Stimulated activated CD4-positive, alpha-beta T cell treated with anti-CD3 and anti-CD28 coated beads, Interleukin-15, amount 100 ng/mL, for 24 hours (primary cell): Measurements from ENCODE around the gene ZNF296.

Experiments
- DNase-seq: peaks from one replicate; pipeline ENCODE4 v3.0.0-alpha.2; 2020

ZNF296 gene

DNA sequence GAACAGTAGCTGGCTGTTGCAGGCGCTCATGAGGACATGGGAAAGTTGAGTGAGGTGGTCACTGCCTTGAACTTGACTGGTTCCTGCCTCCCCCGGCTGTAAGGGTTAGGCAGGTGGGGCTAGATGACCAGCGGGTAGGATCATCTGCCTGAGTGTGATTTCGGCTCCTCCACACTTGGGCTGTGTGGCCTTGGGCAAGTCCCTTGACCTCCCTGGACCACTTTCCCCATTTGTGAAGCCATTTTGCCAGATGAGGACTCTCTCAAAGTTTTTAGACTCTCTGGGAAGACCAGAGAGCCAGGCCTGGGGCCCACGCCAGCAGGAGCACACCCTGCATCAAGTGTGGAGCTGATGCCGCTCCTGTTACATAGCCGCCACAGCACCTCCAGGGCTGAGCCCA is 26.2 kb upstream of the ZNF296 start:
- DNase-seq = no peak

DNA sequence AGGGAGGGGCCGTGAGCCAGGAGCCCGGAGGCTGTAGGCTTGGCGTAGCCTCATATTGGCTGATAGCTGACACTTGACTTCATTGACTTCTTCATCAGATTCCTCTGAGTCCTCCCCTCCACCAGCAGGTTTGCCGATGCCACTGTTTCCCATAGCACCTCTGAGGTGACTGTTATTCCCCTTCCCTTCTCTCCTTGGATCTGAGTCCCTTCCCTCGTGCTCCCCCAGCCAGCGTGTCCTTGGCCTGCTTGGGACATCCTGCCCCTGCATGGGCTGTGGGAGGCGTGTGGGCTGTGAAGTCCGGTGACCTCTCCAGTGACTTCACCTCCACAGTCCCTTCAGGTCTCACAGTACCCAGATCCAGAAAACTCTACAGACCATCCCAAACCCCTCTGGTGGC is 25.5 kb upstream of the ZNF296 start:
- no peak for DNase-seq

DNA sequence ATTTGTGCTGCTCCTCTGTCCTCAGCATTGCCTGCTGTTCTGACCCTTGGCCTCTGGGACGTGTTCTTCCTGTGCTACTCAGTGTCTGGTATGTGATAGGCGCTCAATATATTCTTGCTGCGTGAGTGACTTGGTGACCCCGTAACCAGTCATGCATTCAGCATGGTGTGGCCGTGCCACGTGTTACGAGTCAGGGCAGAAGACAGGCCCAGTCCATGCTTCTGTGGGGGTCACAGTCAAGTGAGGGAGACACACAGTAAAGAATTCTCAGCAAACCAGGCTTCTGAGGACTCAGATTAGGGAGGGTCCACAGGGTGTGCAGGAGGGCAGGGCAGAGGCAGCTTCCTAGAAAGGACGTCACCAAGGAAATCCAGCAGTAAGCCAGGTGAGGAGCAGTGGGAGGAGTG is 24.6 kb upstream of the ZNF296 start:
- DNase-seq = no peak

DNA sequence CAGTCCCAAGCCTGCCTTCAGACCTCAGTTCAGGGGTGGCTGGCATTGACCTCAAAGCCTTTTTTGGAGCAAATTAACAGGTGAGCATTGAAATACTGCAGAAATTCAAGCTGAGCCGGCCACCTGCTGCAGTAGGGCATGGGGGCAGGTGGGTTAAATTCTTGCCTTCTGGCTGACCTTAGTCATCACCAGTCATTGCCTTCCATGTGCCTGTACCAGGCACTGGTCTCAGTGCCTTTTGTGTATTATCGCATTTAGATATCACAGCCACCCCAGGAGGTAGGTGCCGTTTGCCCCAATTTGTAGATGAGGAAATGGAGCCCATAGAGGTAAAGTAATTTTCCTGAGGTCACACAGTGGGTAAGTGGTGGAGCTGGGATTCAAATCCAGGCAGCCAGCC is 23.9 kb upstream of the ZNF296 start:
- DNase-seq = no peak

DNA sequence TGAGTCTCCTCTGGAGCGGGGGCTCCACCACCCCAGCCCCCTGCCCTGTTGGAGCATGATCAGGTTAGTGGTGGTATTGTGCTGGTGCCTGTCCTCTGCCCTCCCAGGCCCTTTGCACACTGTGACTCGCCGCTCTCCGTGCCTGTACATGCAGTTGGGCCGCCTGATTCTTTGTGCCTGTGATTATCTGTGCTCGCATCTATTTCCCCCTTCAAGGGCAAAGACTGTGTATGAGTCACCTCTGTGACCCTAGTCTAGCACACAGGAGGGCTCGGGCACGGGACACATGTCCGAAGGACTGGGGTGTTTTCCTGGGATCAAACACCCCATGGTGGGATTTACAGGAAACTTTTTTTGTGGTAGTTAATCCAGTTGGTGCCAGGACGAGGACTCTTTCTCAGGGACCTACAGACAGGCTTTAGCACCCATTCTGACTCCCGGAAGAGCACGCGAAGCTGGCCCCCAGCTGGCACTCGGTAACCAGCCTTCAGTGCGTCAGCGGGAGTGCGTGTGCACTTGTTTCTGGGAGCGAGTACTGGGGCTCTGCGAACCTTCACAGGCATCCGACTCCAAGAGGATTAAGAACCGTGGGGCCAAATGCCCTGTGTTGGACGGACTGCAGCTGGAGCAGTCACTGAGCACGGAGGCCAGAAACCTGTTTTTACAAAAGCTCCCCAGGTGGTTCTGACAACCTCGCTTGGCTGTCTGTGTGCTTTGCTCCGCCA is 23.4 kb upstream of the ZNF296 start:
- DNase-seq = no peak

DNA sequence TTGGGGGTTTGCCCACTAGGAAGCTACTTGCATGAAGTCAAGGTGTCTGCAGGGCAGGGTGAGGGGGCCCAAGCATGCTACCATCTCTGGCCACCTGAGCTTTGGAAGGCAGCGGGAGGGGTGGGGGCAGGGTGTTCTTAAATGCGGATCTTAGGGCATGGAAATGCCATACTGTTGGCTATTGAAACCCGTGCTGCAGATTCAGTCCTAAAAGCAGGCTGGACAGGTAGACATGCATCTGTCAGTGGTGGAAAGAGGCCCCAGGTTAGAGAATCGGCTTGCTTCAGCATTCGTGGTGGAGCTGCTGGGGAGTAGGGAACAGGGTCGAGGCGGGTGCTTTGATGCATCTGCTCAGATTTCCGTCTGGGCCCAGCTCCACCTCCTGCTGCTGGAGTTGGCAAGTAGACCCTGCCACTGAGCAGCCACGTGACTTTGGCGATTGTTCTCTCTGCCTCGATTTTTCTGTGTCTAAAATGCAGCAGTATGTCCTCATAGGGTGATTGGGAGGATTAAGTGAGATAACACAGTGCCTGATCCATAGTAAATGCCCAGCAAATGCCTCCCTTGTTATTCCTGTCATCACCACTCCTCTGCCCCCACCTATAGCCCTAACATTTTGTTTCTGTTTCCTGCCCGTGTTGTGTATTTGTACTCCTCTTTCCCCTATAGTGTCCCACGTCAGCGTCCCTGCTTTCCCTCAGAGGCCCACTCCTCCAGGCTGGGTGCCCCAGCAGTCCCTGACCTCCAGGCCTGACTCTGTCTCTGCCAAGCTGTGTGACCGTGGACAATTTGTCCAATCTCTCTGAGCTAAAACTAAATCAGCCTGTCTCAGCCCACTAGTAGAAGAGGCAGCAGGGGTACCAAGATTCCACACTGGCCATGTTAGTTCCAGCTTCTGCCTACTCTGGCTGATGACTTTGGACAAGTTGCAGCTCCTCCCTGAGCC is 22.5 kb upstream of the ZNF296 start:
- no peak for DNase-seq

DNA sequence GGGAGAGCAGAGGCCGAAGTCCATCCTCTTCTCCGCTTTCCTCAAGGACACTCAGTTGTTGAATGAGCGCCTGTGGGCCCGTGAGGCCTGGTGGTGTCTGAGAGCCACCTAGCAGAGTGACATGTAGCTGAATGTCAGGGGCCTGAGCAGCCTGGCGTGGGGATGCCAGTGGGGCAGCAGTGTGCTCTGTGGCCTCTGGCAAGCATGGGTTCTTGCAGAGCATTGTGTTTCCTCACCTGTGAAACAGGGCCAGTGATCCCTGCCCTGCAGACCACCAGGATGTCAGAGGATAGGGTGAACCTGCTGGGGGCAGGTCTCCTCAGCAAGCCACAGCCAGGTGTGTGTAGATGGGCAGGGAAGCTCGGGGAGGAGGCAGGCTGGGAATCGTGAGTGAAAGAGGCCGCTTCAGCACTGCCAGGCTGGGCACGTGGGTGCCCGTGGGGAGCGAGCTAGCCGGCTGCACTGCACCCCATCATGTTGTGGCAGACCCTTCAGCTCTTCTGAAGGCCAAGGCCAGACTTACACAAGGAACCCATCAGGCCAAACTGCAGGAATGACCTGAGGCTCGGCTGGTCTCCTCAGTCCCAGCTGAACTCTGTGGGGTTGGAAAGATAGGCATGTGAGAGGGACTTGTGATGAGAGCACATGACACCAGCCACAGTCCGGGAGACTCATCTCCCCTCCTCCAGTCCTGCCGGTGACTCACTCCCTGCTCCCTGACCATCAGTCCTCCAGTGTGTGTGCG is 21.7 kb upstream of the ZNF296 start:
- DNase-seq = no peak

DNA sequence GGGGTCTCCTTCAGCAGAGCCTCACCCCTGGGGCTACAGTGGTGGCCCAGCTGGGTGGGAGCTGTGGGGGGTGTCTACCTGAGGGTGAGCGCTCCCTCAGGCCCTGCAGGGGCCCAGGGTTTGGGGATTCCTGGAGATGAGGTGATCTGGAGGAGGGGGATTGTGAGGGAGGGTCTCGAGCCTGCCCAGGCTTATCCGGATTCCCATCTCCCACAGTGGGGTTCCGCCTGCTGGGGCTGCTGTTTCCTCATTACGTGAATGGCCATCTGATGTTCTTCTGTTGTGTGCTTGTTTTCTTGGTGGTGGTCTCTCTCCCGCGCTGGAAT is 21.1 kb upstream of the ZNF296 start:
- DNase-seq = no peak

DNA sequence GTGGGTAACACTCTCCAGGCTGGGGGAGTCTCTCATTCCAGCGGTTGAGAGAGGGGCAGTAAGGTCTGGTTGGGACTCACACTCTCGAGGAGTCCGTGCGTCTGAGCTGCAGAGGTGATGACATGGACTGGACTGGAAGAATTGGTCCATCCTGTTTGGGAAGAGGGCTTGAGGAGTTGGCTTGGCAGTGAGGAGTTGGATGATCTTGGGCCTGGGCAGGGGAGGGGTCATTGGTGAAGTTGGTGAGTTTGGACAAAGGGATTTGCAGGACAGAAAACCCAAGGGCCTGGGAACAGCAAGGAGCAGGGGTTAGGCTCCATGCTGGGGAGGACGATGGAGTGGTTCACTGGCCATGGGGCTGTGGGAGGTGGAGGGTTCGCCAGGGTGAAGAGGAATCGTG is 20.4 kb upstream of the ZNF296 start:
- DNase-seq = no peak

DNA sequence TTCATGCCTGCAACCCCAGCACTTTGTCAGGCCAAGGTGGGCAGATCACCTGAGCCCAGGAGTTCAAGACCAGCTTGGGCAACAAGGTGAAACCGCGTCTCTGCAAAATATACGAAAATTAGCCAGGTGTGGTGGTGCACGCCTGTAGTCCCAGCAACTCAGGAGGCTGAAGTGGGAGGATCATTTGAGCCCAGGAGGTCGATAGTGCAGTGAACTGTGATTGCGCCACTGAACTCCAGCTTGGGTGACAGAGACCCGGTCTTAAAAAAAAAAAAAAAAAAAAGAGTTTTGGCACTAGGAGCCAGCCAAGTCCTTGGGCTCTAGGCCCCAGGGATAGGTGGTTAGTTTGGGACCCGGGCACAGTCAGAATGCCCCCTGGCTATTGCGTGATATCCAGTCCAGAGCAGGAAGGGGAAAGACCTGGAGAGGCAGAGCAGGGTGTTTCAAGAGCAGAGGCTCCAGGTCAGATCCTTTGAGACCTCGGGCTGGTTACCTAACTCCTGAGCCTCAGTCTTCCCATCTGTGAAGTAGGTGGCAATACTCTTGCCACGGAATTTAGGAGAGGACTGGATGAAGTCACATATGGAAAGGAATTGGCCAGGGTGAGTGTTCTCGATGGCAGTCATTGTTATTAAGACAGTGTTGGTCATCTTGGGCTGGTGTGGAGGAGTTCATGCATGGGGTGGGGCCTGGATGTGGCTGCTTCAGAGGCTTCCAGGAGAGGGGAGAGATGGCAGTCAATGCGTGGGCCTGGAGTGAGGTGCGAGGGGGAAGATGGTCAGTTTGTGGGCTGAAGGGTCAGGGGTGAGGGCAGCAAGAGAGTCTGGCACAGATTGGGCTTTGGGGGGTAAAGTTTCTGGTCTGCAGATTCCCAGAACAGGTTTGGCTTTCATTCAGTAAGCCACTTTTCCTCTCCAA is 19.5 kb upstream of the ZNF296 start:
- DNase-seq = no peak

DNA sequence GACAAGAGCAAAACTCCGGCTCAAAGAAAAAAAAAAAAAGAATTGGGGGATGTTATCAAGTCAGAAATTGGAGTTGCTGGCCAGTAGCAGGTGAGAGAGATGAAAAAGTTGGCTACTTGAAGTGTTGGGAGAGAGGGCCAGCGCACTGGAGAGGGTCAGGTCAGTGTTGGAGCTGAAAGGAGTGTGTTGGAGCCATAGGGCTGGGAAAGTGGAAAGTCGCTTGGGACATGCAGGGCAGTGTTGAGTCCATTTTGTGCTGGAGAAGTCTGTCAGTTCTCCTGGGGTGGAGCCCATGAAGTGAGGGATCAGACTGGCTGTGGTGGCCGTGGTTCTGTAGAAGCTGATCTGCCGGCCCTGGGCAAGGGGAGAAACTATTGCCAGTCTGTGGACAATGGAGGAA is 18.4 kb upstream of the ZNF296 start:
- DNase-seq = no peak

DNA sequence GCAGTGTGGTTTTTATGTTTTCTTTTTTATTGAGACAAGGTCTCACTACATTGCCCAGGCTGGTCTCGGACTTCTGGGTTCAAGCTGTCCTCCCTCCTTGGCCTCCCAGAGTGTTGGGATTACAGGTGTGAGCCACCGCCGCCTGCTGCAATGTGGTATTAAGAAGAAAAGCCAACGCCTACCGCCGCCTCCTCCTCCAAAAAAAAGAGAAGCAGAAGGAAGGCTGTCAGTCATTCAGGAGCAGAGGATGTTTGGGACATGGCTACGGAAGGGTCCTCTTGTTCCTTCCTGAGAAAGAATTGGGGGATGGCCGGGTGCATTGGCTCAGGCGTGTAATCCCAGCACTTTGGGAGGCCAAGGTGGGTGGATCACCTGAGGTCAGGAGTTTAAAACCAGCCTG is 17.9 kb upstream of the ZNF296 start:
- DNase-seq = no peak

DNA sequence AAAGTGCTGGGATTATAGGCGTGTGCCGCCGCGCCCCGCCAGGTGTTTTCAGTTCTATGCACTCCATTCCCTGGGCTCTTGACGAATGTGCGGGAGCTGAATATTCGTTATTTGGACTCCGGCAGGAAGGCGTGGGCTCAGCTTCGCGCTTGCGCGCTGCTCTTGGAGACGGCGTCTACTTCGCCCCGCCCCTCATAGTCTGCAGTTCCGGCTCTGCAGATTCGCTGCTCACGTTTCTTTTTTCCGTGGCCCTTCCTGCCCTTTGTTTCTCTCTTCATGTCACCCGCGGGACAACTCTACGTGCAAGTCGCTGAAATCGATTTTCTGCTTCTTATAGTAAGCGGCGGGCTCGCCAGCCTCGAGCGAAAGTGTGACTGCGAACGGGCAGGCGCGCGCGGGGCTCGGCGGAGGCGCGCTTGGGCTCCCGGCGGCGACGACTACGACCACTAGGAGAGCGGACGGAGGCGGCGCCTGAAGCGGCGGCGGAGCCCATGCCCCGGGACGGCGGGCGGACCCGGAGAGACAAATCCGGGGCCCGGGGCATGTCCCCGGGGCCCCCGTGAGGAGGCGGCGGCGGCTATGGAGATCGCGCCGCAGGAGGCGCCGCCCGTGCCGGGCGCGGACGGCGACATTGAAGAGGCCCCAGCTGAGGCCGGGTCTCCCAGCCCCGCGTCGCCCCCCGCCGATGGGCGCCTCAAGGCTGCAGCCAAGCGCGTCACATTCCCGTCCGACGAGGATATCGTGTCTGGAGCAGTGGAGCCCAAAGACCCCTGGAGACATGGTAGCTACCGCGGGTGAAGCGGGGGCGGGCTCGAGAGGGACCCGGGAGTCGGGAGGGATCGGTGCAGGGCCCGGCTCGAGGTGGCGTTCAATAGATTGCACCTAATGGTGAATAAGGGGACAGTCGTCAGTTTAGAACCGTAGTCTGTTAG is 16.7 kb upstream of the ZNF296 start, which contains the start of gene PPP1R37:
Gene PPP1R37, plus strand, starts transcription at position 433 of the 932 bp plus-strand sequence. Its CDS starts 147 bp downstream, at position 580.
- peak; percentile 95 for DNase-seq

DNA sequence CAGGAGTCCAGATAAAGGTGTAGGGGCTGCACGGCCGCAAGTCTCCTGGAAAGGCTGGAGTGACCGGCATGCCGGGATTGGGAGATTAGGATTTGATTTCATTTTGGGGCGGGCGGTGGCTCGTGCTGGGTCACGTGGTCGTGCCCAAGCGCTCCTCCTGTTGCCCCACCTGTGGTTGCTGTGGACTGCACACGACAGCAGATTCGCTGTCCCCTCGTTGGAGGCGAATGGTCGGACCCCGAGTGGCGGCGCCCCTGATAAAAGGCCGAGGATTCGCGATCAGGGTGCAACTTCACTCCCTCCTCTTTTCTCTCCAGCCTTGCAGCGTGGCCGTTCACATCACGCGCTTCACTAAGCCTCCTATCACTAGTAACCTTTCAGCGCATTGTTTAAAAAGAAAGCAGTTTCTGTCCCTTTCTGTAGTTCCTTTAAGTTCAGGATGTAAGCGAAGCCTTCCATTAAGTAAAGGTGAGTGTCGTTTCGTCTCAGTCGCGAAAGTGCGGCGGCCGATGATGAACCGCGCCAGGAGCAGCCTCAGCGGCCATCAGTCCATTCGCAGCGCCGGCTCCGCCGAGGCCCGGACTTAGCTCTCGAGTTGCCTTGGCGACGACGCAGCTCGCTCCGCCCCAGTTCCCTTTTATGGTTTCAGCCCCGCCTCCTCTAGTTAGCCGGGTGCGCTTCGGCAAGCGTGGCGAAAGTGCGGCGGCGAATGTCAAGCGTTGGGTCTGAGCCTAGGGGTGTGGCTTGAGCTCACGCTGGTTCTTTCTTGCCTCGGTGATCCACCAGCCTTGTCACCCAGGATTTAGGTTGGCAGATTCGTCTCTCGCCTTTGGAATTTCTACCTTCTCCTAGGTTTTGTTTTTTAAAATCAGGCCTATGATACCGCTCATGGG is 15.0 kb upstream of the ZNF296 start:
- peak; percentile 97 for DNase-seq

DNA sequence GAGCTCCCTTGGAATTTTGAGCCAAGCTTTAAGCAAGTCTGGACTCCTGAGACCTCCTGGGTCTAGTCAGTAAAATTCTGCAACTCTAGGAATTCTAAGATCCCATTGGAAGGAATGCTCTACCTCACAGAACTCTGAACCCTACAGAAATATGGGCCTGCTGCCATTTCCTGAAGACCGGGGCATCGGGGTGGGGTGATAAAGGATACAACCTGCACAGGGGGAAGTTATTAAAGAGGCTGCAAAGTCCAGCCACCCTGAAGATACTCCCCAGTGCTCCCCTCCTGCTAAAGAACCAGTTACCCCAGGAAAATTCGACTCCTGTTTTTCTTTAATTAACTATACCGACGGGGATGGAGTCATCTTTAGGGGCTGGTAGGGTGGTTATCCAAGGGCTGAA is 14.3 kb upstream of the ZNF296 start:
- no peak for DNase-seq

DNA sequence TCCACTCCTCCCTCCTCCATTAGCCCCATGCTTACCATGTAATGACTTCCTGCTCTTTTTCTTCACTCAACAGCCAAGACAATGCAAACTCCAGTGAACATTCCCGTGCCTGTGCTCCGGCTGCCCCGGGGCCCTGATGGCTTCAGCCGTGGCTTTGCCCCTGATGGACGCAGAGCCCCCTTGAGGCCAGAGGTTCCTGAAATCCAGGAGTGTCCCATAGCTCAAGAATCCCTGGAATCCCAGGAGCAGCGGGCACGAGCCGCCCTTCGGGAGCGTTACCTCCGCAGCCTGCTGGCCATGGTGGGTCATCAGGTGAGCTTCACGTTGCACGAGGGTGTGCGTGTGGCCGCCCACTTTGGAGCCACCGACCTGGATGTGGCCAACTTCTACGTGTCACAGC is 13.8 kb upstream of the ZNF296 start:
- DNase-seq = no peak

DNA sequence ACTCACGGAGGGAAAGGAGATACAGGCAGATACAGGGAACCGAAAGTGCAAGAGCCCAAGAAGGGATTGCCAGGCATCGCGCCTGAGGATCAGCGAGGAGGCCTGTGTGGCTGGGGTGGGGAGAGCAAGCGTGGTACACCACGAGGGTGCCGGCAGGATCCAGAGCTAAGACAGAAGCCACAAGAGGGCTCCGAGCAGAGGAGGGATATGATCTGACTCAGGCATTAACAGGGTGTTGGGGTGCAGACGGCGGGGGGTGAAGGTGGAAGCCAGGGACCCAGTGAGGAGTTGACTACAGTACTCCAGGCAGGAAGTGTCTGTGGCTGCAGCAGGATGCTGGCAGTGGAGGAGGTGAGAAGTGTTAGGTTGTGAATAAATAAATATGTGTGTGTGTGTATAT is 11.3 kb upstream of the ZNF296 start:
- DNase-seq = peak; percentile 35

DNA sequence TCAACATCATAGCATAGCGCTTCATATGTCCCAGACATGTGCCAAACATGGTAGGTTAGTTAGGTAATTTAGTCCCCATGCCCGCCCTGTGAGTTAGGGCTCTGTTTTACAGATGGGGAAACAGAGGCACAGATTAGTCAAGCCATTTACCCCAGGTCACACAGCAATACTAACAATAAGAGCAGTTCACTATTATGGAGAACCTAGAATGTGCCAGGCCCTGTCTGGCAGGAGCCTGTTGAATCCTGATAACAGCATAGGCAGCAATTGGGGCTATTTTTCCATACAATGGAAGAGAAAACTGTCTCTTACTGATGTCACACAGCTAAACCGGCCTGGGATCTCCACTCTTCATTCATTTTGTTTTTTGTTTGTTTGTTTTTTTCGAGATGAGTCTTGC is 10.2 kb upstream of the ZNF296 start:
- no peak for DNase-seq

DNA sequence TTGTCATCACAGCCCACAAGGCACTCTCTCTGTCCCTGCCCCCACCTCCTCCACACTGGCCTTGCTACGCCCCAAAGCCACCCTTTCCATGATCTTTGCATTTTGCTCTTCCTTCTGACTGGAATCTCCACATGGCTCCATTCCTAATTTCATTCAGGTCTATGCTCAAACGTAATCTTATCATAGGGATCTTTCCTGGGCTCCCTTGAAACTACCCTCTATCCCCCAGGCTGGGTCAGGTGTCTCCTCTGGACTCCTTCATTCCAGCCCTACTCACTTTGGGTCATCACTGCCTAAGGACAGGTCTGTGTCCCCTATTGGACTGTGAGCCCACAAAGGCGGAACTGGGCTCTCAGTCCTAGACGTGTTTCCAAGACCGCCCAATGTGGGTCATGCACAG is 5.9 kb upstream of the ZNF296 start:
- DNase-seq = no peak

DNA sequence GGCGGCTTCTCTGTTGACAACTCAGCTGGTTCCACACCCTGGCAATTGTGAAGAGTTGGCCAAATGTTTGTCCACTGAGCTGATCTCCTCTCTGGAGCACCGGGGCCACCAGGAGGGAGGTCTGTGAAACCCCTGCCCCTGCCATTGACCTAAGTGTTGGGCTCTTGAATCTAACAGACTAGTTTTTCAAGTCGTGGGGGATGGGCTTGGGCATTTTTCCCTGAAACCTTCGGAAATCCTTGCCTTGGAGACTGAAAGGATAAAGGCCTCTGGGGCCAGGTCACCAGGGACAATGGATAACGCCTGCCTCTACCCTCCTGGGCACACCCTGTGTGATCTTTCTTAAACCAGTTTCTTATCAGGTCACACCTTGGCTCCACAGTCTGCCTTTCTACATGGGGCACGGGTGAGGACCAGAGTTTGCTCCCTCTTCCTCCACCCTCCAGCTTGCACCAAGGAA is 3.7 kb upstream of the ZNF296 start:
- DNase-seq = no peak
